OCI-LY7 (cell line): ENCODE measurements around the gene USP8.

Experiments
- EZH2phosphoT487 ChIP-seq: fragments of 200-600 bp; sonication (generic); IDR thresholded peaks from 2 replicates; pipeline ENCODE4 v1.6.1; 2018; ENCODE audit warnings: low read depth, borderline replicate concordance, mild to moderate bottlenecking, mixed run types, antibody characterized with exemption, low read length, moderate library complexity, mixed read lengths
- TF ChIP-seq, protein P1 (sequence below): fragments of 200-600 bp; sonication (generic); conservative IDR thresholded peaks from 2 replicates; pipeline ENCODE4 v1.5.1; 2014; ENCODE audit warnings: mild to moderate bottlenecking, antibody characterized with exemption, low read length, moderate library complexity, mixed read lengths

GRCh38 chr15:50506121-50506520 lies 81.9 kb downstream of the USP8 start:
- TF ChIP-seq, protein P1, sequence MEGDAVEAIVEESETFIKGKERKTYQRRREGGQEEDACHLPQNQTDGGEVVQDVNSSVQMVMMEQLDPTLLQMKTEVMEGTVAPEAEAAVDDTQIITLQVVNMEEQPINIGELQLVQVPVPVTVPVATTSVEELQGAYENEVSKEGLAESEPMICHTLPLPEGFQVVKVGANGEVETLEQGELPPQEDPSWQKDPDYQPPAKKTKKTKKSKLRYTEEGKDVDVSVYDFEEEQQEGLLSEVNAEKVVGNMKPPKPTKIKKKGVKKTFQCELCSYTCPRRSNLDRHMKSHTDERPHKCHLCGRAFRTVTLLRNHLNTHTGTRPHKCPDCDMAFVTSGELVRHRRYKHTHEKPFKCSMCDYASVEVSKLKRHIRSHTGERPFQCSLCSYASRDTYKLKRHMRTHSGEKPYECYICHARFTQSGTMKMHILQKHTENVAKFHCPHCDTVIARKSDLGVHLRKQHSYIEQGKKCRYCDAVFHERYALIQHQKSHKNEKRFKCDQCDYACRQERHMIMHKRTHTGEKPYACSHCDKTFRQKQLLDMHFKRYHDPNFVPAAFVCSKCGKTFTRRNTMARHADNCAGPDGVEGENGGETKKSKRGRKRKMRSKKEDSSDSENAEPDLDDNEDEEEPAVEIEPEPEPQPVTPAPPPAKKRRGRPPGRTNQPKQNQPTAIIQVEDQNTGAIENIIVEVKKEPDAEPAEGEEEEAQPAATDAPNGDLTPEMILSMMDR: no peak
- no peak for TF ChIP-seq EZH2phosphoT487
